ENCODE measurements around the gene LGI4.

The LGI4 gene

DNA sequence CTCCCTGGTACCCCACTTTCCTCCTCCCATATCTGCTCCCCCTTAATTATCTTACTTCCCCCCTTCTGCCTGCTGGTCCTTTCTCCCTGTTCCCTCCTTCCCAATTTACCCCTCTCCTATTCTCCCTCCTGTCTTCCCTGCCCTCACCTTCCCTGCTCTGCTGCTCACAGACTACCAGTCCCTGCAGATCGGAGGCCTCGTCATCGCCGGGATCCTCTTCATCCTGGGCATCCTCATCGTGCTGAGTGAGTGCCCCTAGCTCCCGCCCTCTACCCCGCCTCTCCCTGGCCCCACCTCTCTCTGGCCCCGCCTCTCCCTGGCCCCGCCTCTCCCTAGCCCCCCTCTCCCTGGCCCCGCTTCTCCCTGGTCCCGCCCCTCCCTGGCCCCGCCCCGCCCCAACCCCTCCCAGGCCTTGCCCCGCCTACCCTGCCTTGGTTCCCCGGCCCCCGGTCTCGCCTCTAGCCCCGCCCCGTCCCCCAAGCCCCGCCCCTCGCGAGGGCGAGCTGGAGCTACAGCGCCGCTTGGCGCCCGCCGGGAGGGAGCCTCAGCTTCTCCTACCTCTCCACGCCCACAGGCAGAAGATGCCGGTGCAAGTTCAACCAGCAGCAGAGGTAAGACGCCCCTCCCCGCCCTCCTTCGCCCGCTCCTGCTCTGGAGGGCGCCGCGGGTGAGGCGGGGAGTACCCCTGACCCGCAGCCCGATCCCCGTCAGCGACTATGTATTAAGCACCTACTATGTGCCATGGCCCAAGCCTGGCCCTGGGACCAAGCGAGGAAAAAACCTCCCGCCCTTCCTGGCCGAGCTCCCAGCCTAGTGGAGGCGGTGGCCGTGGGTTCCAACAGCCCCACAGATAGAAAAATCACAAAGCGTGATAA is 6.3 kb upstream of the LGI4 start:
- Histone ChIP-seq H2BK12ac (ENCODE audit: low read length in 2 of 2) (no peak overlapping the region), H3K4me3 (ENCODE audit: insufficient read depth in 1 of 2, low read depth in 1 of 2, low read length in 2 of 2) (peak overlapping the region in 1 of 2 experiments; percentile 65), H2BK120ac (ENCODE audit: low read depth, low read length) (no peak overlapping the region), H4K91ac (ENCODE audit: low read length) (peak overlapping the region; percentile 21), H3K4me2 (ENCODE audit: low read length, poor library complexity, severe bottlenecking) (peak overlapping the region; percentile 46), H2BK5ac (ENCODE audit: low read depth, low read length, poor library complexity, severe bottlenecking) (no peak overlapping the region), H3K4me1 (ENCODE audit: control insufficient read depth, insufficient read depth, low read depth, low read length) (peaks cover 43% of the 10 kb centered on the region), H3K36me3 (ENCODE audit: control insufficient read depth in 1 of 2, insufficient read depth in 2 of 2, low read depth in 1 of 2, low read length in 2 of 2) (no peaks in the 10 kb centered on the region), H2AFZ (ENCODE audit: low read depth, low read length) (no peak overlapping the region), H3K27ac (ENCODE audit: low read length, poor library complexity, severe bottlenecking) (no peak overlapping the region), H2AK5ac (ENCODE audit: low read length, severe bottlenecking) (no peak overlapping the region), H3K9ac (ENCODE audit: low read length) (peak overlapping the region; percentile 86), H3K9me3 (ENCODE audit: control insufficient read depth, low read length) (no peaks in the 10 kb centered on the region), H3K79me1 (replicated peaks; ENCODE audit: low read length, poor library complexity, severe bottlenecking) (no peaks in the 10 kb centered on the region), H3K18ac (ENCODE audit: low read depth in 1 of 2, low read length in 2 of 2) (peak overlapping the region in 1 of 2 experiments; percentile 16), H3K14ac (ENCODE audit: low read length in 2 of 2) (no peak overlapping the region), H2BK15ac (ENCODE audit: low read depth, poor library complexity, severe bottlenecking) (no peak overlapping the region), H3K27me3 (ENCODE audit: control insufficient read depth in 1 of 2, insufficient read depth in 1 of 2, low read length in 2 of 2) (peaks cover 4 to 51% of the 10 kb centered on the region in 2 experiments), H4K8ac (ENCODE audit: low read length) (no peak overlapping the region), H3K23ac (ENCODE audit: low read length in 2 of 2) (no peak overlapping the region), H3K4ac (ENCODE audit: low read depth in 1 of 2, low read length in 2 of 2) (no peak overlapping the region)
- peak; percentile 85 for DNase-seq
- WGBS, result 3% methylated on average over 39 of the region's 48 CpGs

DNA sequence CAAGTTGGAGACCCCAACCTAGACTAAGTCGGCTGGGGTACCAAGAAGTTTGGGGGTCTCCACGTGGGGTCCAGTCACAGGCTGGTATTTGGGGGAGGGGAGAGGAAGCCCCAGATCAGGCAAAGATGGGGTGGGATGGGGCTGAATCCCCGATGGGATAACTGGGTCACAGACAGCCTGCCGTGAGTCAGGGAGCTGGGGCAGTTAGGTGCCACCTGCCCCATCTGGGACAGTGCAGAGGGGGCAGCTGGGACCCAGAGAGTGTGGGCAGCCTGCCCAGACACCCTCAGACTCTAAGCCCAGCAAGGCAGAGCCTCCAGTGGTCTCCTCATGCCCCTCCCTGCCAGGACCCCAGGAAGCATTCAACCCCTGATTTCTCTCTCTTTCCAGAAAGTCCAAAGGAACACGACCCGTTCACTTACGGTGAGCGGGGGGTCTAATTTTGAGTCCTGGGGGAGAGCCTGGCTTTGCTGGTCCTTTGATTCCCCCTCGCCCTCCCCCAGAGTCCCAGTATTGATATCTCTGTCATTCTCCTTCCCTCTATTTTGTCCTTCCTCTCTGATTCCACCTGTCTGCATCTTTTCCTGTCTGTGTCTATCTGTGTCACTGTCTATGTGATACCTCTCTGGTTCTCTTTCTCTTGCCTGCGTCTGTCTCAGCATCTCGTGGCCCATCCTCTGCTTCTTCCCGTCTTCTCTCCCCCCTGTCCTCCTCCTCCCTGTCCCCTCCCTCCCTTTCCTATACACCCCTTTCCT is 5.5 kb upstream of the LGI4 start:
- H3K18ac ChIP-seq (ENCODE audit: low read depth in 1 of 2, low read length in 2 of 2), result no peak overlapping the region
- H2BK12ac ChIP-seq (ENCODE audit: low read length in 2 of 2), result no peak overlapping the region
- H3K14ac ChIP-seq (ENCODE audit: low read length in 2 of 2), result no peak overlapping the region
- H2BK5ac ChIP-seq (ENCODE audit: low read depth, low read length, poor library complexity, severe bottlenecking), result no peak overlapping the region
- H3K4ac ChIP-seq (ENCODE audit: low read depth in 1 of 2, low read length in 2 of 2), result no peak overlapping the region
- no peak overlapping the region for H2AK5ac ChIP-seq (ENCODE audit: low read length, severe bottlenecking)
- H3K9me3 ChIP-seq (ENCODE audit: control insufficient read depth, low read length), result no peaks in the 10 kb centered on the region
- no peak overlapping the region for H2BK15ac ChIP-seq (ENCODE audit: low read depth, poor library complexity, severe bottlenecking)
- H3K79me1 ChIP-seq (replicated peaks; ENCODE audit: low read length, poor library complexity, severe bottlenecking), result no peaks in the 10 kb centered on the region
- no peak overlapping the region for H4K91ac ChIP-seq (ENCODE audit: low read length)
- peaks cover 43% of the 10 kb centered on the region for H3K4me1 ChIP-seq (ENCODE audit: control insufficient read depth, insufficient read depth, low read depth, low read length)
- 73% methylated on average over 12 of the region's 12 CpGs for WGBS
- no peaks in the 10 kb centered on the region for H3K36me3 ChIP-seq (ENCODE audit: control insufficient read depth in 1 of 2, insufficient read depth in 2 of 2, low read depth in 1 of 2, low read length in 2 of 2)
- no peak overlapping the region for H3K27ac ChIP-seq (ENCODE audit: low read length, poor library complexity, severe bottlenecking)
- peak overlapping the region; percentile 86 for H3K9ac ChIP-seq (ENCODE audit: low read length)
- H2AFZ ChIP-seq (ENCODE audit: low read depth, low read length), result no peak overlapping the region
- peak overlapping the region in 1 of 2 experiments; percentile 66 for H3K4me3 ChIP-seq (ENCODE audit: insufficient read depth in 1 of 2, low read depth in 1 of 2, low read length in 2 of 2)
- H4K8ac ChIP-seq (ENCODE audit: low read length), result no peak overlapping the region
- H3K4me2 ChIP-seq (ENCODE audit: low read length, poor library complexity, severe bottlenecking), result no peak overlapping the region
- no peak overlapping the region for H2BK120ac ChIP-seq (ENCODE audit: low read depth, low read length)
- peaks cover 4 to 50% of the 10 kb centered on the region in 2 experiments for H3K27me3 ChIP-seq (ENCODE audit: control insufficient read depth in 1 of 2, insufficient read depth in 1 of 2, low read length in 2 of 2)
- no peak overlapping the region for H3K23ac ChIP-seq (ENCODE audit: low read length in 2 of 2)
- no peak for DNase-seq

- H3K4me3 ChIP-seq (ENCODE audit: insufficient read depth in 1 of 2, low read depth in 1 of 2, low read length in 2 of 2), result peak within 1 kb of the TSS in 1 of 2 experiments; percentile 66
- peak within 1 kb of the TSS; percentile 86 for H3K9ac ChIP-seq (ENCODE audit: low read length)
- H2BK120ac ChIP-seq (ENCODE audit: low read depth, low read length), result peak within 1 kb of the TSS; percentile 52
- H3K4ac ChIP-seq (ENCODE audit: low read depth in 1 of 2, low read length in 2 of 2), result no peak within 1 kb of the TSS
- H2AK5ac ChIP-seq (ENCODE audit: low read length, severe bottlenecking), result no peak within 1 kb of the TSS
- H3K36me3 ChIP-seq (ENCODE audit: control insufficient read depth in 1 of 2, insufficient read depth in 2 of 2, low read depth in 1 of 2, low read length in 2 of 2), result no peaks in the 10 kb centered on the region
- no peak within 1 kb of the TSS for H2AFZ ChIP-seq (ENCODE audit: low read depth, low read length)
- H4K91ac ChIP-seq (ENCODE audit: low read length), result peak within 1 kb of the TSS; percentile 43
- no peaks in the 10 kb centered on the region for H3K9me3 ChIP-seq (ENCODE audit: control insufficient read depth, low read length)
- peak within 1 kb of the TSS in 1 of 2 experiments; percentile 16 for H3K18ac ChIP-seq (ENCODE audit: low read depth in 1 of 2, low read length in 2 of 2)
- H3K4me2 ChIP-seq (ENCODE audit: low read length, poor library complexity, severe bottlenecking), result peak within 1 kb of the TSS; percentile 32
- no peak within 1 kb of the TSS for H3K27ac ChIP-seq (ENCODE audit: low read length, poor library complexity, severe bottlenecking)
- H3K14ac ChIP-seq (ENCODE audit: low read length in 2 of 2), result peak within 1 kb of the TSS in 1 of 2 experiments; percentile 90
- no peak within 1 kb of the TSS for H2BK5ac ChIP-seq (ENCODE audit: low read depth, low read length, poor library complexity, severe bottlenecking)
- peak within 1 kb of the TSS; percentile 20 for H4K8ac ChIP-seq (ENCODE audit: low read length)
- H2BK15ac ChIP-seq (ENCODE audit: low read depth, poor library complexity, severe bottlenecking), result peak within 1 kb of the TSS; percentile 34
- H2BK12ac ChIP-seq (ENCODE audit: low read length in 2 of 2), result no peak within 1 kb of the TSS
- no peak for DNase-seq
- WGBS, result 64% methylated on average over 7 of the region's 18 CpGs
- H3K4me1 ChIP-seq (ENCODE audit: control insufficient read depth, insufficient read depth, low read depth, low read length), result peaks cover 35% of the 10 kb centered on the region
- peaks cover 0 to 35% of the 10 kb centered on the region in 2 experiments for H3K27me3 ChIP-seq (ENCODE audit: control insufficient read depth in 1 of 2, insufficient read depth in 1 of 2, low read length in 2 of 2)
- H3K79me1 ChIP-seq (replicated peaks; ENCODE audit: low read length, poor library complexity, severe bottlenecking), result no peaks in the 10 kb centered on the region
- no peak within 1 kb of the TSS for H3K23ac ChIP-seq (ENCODE audit: low read length in 2 of 2)
Measured at GRCh38 chr19:35138305-35138892, 3.5 kb upstream of the LGI4 start, which contains the start of gene FXYD1. TSS of gene FXYD1 (plus strand) at chr19:35138824. CDS start at chr19:35140080, 1,256 bp downstream.
